C4-2B (cell line): Measurements from ENCODE around the gene PPEF2.

Source experiments
- ZFX ChIP-seq: fragments of 450-650 bp; IDR thresholded peaks from 2 replicates; pipeline ENCODE4 v1.6.1; 2017
- TF ChIP-seq, protein P1 (sequence below): fragments of 450-650 bp; conservative IDR thresholded peaks from 2 replicates; pipeline ENCODE4 v1.5.1; 2017; ENCODE audit warnings: mild to moderate bottlenecking

DNA sequence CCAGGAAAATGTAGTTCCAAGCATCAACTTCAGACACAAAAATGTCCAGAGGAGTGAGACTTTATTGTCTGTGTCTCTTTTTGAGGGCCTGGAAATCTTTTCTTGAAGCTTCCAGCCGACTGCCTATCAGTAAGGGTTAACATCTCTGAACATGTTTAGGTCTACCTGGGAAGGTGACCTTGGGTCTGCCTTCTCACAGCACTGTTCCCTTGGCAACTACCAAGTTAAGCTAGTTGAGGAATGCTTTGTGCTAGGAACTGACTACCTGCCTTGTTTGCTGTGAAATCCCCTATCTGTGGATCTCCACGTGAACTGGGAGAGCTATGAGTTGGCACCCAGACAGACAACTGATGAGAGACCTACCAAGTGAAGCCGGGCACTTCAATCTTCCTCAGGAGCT is 81.6 kb downstream of the PPEF2 start:
- TF ChIP-seq, protein P1, sequence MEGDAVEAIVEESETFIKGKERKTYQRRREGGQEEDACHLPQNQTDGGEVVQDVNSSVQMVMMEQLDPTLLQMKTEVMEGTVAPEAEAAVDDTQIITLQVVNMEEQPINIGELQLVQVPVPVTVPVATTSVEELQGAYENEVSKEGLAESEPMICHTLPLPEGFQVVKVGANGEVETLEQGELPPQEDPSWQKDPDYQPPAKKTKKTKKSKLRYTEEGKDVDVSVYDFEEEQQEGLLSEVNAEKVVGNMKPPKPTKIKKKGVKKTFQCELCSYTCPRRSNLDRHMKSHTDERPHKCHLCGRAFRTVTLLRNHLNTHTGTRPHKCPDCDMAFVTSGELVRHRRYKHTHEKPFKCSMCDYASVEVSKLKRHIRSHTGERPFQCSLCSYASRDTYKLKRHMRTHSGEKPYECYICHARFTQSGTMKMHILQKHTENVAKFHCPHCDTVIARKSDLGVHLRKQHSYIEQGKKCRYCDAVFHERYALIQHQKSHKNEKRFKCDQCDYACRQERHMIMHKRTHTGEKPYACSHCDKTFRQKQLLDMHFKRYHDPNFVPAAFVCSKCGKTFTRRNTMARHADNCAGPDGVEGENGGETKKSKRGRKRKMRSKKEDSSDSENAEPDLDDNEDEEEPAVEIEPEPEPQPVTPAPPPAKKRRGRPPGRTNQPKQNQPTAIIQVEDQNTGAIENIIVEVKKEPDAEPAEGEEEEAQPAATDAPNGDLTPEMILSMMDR: no peak
- TF ChIP-seq ZFX: no peak
